Subcutaneous abdominal adipose tissue (tissue), 5 donors: Measurements from ENCODE around the gene PCDH1.
A peak's percentile ranks its signal among the peaks of the same experiment; 100 is the strongest.

Experiments
- H3K27ac ChIP-seq: one replicate; pipeline ENCODE4 v1.7.0; 2013; ENCODE audit warnings: low read depth, mild to moderate bottlenecking, inconsistent platforms, low read length, moderate library complexity
- H3K27me3 ChIP-seq, 5 donors: one replicate each; pipeline ENCODE4 v1.7.0; 2013; ENCODE audit warnings: low read length in 5 of 5, inconsistent platforms in 1 of 5; ENCODE audit not compliant: control insufficient read depth in 5 of 5, insufficient read depth in 4 of 5
- H3K36me3 ChIP-seq, 5 donors: one replicate each; pipeline ENCODE4 v1.7.0; 2013; ENCODE audit warnings: low read length in 5 of 5; ENCODE audit not compliant: control insufficient read depth in 5 of 5, insufficient read depth in 5 of 5
- H3K4me1 ChIP-seq, 5 donors: one replicate each; pipeline ENCODE4 v1.7.0; 2013; ENCODE audit warnings: low read length in 5 of 5, mild to moderate bottlenecking in 3 of 5, moderate library complexity in 1 of 5; ENCODE audit not compliant: control insufficient read depth in 5 of 5, insufficient read depth in 5 of 5
- H3K4me3 ChIP-seq, 5 donors: one replicate each; pipeline ENCODE4 v1.7.0; 2013; ENCODE audit warnings: low read length in 5 of 5, low read depth in 1 of 5
- H3K9ac ChIP-seq, 5 donors: one replicate each; pipeline ENCODE4 v1.7.0; 2013; ENCODE audit warnings: low read length in 5 of 5, mild to moderate bottlenecking in 4 of 5, moderate library complexity in 3 of 5
- H3K9me3 ChIP-seq, 5 donors: one replicate each; pipeline ENCODE4 v1.7.0; 2013; ENCODE audit warnings: low read length in 5 of 5; ENCODE audit not compliant: control insufficient read depth in 5 of 5
- donor health status: healthy.
- donor health status: healthy.
- donor health status: healthy.
- donor health status: healthy.
- donor health status: healthy.

Gene PCDH1

DNA sequence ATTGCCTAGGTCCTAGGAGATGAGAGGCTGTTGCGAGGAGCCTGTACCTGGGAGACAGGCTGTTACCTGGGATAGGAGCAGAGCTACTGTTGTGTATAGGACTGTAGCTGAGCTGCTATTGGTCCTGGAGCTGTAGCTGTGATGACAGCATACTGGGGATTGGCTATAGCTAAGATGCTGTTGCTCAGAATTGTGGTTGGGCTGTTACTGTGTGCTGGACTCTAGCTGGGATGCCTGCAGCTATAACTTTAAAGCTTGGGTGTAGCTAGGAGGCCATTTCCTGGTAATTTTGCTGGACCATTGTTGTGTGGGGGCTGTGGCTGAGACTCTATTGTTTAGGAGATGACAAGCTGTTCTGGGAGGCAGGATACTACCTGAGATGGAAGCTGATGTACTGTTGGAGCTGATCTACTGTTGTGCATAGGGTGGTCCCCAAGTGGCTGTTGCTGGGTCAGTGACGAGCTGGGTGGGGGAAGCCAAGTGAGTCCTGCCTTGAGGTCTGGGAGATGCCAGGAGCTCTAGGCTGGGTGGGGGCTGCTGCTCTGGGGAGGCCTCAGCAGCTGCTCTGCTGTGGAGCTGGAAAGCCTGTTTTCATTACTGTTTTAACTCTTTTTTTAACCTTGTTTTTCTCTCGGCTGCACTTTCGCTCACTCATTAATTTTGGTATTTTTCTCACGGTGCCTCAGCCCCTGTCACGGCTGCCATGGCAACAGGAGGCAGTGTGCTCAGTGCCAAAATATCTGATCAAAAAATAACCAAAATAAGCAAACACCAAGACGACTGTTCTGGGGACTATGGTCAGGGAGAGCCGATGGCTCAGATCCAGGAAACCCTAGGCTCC lies 3.0 kb upstream of the PCDH1 start:
- Histone ChIP-seq H3K27ac (no peak overlapping the region), H3K36me3 (no peaks in the 10 kb centered on the region), H3K9me3 (no peaks in the 10 kb centered on the region), H3K4me3 (no peak overlapping the region), H3K27me3 (peaks cover 35 to 56% (median 50%) of the 10 kb centered on the region in 5 donors), H3K9ac (no peak overlapping the region), H3K4me1 (peaks cover 5 to 56% (median 27%) of the 10 kb centered on the region in 5 donors)

DNA sequence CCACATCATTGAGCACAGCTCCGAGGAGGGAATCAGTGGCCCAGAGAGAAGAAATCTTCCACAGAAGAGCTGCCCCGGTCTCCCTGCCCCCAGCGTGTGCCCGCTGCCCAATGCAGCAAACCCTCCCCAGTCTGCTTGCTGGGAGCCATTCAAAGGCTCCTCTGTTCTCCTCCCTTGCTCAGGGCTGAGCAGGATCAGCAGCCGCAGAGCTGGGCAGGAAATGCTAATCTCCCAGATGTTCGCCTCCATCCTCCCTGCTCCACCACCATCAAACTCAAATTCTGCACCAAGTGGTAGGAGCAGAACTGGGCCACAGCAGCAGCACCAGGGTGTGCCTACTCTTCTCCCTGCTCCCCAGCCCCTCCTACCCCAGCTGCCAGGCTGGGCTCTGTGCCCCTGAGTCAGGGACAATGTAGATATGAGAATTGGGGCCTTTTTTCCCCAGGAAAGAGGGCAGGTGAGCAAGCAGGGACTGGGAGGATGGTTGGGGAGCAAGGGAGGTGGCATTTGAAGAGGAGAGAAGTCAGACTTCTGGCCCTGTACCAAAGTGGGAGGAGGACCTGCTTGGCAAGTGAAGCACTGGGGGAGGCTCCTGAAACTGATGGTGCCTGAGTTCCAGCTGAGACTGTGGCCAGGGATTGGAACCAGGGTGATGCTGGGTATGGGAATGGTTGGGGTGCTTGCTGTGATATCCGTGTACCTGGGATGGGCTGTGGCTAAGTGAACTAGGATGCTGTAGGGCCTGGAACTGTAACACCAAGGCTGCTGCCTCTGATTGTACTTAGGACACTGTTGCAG lies 1.9 kb upstream of the PCDH1 start:
- peaks cover 38 to 65% (median 56%) of the 10 kb centered on the region in 5 donors for H3K27me3 ChIP-seq
- no peaks in the 10 kb centered on the region for H3K36me3 ChIP-seq
- H3K4me1 ChIP-seq: peaks cover 5 to 59% (median 33%) of the 10 kb centered on the region in 5 donors
- no peak overlapping the region for H3K9ac ChIP-seq
- no peak overlapping the region for H3K27ac ChIP-seq
- H3K9me3 ChIP-seq: no peaks in the 10 kb centered on the region
- H3K4me3 ChIP-seq: no peak overlapping the region

DNA sequence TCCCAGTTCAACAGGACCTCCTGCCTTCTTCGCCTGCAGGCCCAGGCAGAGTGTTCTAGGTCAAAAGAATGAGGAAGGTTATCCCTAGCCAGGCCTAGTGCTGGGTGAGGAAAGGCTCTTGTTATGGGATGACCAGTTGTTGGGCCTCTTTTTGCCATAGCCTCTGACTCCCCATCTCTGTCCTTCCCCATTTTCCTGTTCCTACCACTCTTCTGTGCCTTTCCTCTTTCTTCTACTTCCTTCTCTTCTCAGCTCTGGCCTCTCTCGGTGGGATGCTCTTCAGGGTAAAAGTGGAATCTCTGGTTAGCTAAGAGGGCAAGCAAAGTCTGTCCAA lies 1.2 kb upstream of the PCDH1 start:
- peaks cover 33 to 69% (median 56%) of the 10 kb centered on the region in 5 donors for H3K27me3 ChIP-seq
- no peaks in the 10 kb centered on the region for H3K36me3 ChIP-seq
- peaks cover 6 to 66% (median 33%) of the 10 kb centered on the region in 5 donors for H3K4me1 ChIP-seq
- no peaks in the 10 kb centered on the region for H3K9me3 ChIP-seq
- peak overlapping the region in 2 of 5 donors; percentile 70 to 76 for H3K4me3 ChIP-seq
- H3K9ac ChIP-seq: no peak overlapping the region
- H3K27ac ChIP-seq: peak overlapping the region; percentile 76

DNA sequence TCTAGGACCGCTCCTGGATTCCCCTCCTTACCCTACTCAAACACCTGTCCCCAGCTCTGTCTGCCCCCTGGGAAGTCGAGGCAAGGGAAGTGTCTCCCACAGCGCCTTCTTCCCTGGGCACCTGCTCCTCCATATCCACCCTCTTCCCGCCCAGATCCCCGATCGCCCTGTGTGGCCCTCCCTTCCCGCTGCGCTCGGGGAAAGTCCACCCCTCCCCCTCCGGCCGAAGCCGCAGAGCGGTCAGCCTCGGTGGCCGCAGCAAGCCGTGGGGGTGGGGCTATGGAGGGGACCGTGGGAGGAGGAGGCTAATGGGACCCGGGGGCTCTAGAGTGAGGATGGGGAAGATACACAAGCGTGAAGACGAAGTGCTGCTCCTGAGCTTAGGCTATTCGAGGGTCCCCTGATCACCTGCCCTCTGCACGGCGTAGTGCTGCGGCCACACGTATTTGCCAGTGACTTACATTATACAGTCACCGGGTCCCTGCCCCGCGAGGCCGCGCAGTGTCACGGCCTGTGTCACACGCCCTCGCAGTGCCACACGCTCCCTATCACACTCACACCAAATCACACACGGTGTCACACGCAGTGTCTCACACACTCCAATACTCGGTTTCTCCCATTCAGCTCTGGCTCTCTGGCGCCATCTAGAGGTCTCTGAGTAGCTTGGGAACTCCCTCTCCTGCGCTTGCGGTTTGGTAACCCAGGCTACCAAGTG lies 658 bp upstream of the PCDH1 start:
- H3K27me3 ChIP-seq: peaks cover 31 to 71% (median 61%) of the 10 kb centered on the region in 5 donors
- peak overlapping the region in 3 of 5 donors; percentile 23 to 72 (median 60) for H3K9ac ChIP-seq
- H3K4me3 ChIP-seq: peak overlapping the region; percentile 52 to 76 (median 71)
- no peaks in the 10 kb centered on the region for H3K36me3 ChIP-seq
- peaks cover 7 to 72% (median 33%) of the 10 kb centered on the region in 5 donors for H3K4me1 ChIP-seq
- peak overlapping the region; percentile 76 for H3K27ac ChIP-seq
- no peaks in the 10 kb centered on the region for H3K9me3 ChIP-seq

DNA sequence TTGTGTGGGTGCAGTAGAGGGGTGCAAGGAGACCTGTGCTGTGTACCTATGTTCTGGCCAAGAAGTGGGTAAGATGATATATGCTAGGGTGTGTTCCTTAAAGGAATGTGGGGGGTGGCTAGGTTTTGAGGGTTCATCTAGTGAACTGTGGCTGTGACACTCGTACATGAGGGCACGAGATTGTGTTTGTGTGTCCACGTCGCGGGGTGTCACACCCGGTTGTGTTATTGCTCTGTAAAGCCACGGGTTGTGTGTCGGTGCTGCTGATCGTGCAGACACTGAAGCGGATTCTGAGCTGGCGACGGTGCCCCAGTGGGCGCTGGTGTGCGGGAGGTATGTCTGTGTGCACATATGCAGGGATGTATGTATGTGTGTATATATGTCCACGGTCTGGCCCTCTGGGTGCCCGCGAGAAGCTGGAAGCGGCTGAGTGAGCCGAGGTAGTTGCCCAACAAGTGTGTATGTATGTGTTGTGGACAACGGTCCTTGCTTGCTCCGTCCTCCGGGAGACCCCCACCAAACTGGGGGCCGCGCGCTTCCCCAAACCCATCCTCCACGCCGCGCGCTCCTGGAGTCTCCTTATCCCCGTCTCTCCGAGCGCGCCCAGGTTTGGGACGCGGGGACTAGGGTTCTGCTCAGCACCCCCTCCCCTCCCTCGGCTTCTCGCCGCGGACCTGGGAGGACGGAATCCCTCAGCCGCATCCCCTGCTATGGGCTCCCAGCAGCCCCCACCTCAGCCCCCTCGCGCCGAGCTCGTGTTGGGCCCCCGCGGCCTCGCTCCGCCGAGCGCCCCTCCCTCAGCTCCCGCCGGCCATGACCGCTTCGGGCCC lies 639 bp downstream of the PCDH1 start:
- peak overlapping the region in 4 of 5 donors; percentile 42 to 77 (median 64) for H3K9ac ChIP-seq
- H3K4me3 ChIP-seq: peak overlapping the region; percentile 65 to 86 (median 74)
- H3K9me3 ChIP-seq: no peaks in the 10 kb centered on the region
- H3K4me1 ChIP-seq: peaks cover 7 to 75% (median 33%) of the 10 kb centered on the region in 5 donors
- peak overlapping the region; percentile 70 for H3K27ac ChIP-seq
- H3K36me3 ChIP-seq: no peaks in the 10 kb centered on the region
- peaks cover 20 to 60% (median 51%) of the 10 kb centered on the region in 5 donors for H3K27me3 ChIP-seq

DNA sequence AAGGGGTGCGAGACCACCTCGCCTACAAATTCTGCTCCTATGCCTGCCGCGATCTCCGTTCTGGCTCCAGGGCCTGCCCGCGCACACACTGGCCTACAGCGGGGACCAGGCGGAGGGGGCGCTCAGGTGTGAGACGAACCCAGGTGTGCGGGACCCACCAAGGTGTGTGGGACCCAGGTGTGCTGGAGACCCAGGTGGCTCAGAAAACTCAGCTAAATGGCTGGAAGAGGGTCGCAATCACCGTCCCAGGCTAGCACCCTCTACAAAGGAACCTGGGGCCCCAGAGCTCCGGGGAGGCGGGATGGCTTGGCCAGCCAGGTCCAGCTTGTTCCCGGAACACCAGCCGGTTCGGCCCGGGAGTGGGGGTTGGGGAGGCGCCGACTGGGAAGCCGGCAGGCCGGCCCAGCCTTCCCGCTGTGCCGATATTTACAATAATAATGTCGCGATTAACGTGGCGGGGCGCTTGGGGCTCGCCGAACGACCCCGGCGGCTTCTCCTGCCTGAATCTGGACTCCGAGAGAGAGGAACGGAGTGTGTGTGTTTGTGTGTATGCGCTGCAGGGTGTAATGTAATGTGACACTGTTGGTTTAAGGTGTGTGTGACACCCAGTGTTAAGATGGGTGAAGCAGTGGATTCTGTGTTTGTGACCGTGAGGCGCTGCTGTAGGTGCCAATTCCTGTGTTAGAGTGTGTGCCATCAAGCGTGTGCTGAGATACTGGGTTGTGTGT lies 1.4 kb downstream of the PCDH1 start:
- peaks cover 8 to 77% (median 33%) of the 10 kb centered on the region in 5 donors for H3K4me1 ChIP-seq
- H3K27me3 ChIP-seq: peaks cover 16 to 53% (median 44%) of the 10 kb centered on the region in 5 donors

DNA sequence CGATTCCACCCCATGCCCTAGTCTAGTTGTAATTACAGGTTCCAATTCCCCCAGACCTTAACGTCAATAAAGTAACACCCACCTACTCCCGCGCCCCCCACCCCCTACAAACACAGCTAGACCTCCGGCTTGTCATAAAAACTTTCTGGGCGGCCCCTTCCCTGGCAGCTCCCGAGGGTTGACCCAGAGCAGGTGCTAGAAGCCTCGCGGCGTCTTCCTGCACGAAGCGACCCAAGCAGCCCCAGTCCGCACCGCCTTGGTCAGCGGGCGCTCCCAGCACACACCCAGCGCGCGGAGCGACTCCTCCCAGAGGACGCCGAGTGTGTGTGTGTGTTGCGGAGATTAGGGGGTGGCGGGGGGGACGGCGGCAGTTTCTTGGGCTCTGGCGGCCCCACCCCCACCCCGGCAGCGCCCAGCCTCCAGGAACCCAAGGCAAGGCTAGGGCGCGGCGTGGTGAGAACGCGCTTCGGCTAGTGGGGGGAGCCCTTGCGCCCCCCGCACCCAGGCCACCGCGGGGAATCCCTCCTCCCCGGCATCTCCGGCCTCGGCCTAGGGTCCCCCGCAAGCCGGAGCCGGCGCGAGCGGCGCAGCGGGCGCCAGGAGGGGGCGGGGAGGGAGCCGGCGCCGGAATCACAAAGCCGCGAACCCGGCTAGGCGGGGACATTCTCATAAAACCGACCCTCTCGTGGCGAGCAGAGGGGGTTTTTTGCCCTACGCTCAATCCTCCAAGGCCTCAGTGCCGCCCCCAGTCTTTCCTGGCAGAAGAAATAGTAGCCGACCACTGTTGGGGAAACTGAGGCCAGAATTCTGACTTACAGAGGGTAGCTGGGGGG lies 2.2 kb downstream of the PCDH1 start:
- peaks cover 16 to 50% (median 42%) of the 10 kb centered on the region in 5 donors for H3K27me3 ChIP-seq
- H3K27ac ChIP-seq: peak overlapping the region; percentile 70
- H3K4me3 ChIP-seq: peak overlapping the region; percentile 61 to 86 (median 74)
- peak overlapping the region in 2 of 5 donors; percentile 31 to 74 for H3K9ac ChIP-seq
- peaks cover 8 to 77% (median 33%) of the 10 kb centered on the region in 5 donors for H3K4me1 ChIP-seq
- H3K36me3 ChIP-seq: no peaks in the 10 kb centered on the region
- H3K9me3 ChIP-seq: no peaks in the 10 kb centered on the region

More for the DNA sequence above, 1.4 kb downstream of the PCDH1 start:
- Histone ChIP-seq H3K4me3 (peak overlapping the region; percentile 65 to 86 (median 74)), H3K36me3 (no peaks in the 10 kb centered on the region), H3K27ac (peak overlapping the region; percentile 70), H3K9ac (peak overlapping the region in 3 of 5 donors; percentile 31 to 77 (median 74)), H3K9me3 (no peaks in the 10 kb centered on the region)

DNA sequence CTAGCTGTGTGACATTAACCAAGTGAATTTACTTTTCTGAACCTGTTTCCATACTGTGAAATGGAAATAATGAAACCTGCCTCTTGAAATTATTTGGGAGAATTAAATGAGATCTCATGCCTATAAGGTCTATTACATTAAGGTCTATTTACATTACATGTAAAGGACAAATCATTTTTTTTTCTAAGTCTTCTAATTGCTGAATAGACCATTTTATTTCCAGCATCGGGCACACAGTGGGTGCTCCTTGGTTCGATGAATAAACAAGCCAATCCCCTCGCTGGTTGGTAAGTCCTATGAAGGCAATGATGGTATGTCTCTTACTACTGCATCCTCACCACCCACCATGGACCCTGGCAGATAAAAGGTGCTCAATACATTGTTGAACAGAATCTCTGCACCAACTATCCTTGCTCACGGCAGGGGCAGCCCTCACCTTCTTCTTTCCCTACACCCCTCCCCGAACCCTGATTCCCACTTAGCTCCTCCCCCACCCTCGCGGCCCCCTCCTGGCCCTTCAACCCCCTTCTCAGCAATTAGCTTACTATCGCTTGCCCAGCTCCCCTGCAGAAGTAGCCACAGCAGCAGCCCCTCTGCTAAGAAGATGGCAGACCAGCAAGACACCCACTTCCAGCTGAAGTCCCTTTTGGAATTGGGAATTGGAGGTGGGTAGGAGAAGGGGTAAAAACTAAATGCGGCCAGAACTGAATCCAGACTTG lies 3.0 kb downstream of the PCDH1 start:
- Histone ChIP-seq H3K4me1 (peaks cover 8 to 77% (median 33%) of the 10 kb centered on the region in 5 donors), H3K9ac (peak overlapping the region in 1 of 5 donors; percentile 74), H3K4me3 (peak overlapping the region in 4 of 5 donors; percentile 11 to 86 (median 75)), H3K36me3 (no peaks in the 10 kb centered on the region), H3K9me3 (no peaks in the 10 kb centered on the region), H3K27me3 (peaks cover 16 to 47% (median 37%) of the 10 kb centered on the region in 5 donors), H3K27ac (peak overlapping the region; percentile 70)
